ENCODE results near the gene ZBTB17. TPM values are rescaled to one million over a fixed set of nuclear protein-coding genes. Genes with fewer than 3 reads are reported as not detected.
"Not testable (repeated sequence)": the region's sequence is repeated elsewhere in the genome, so short reads cannot be mapped to it uniquely, and the experiment has no call there.

Gene ZBTB17
- total RNA-seq, result 100 to 1,000 TPM in 1 of 4 donors, 10 to 100 TPM in 3; 33.3 to 113 (median 50.5) TPM

- peak; percentile 96 for DNase-seq
- H3K27ac ChIP-seq, result peak within 1 kb of the TSS; percentile 80 to 89 (median 86)
- peak within 1 kb of the TSS; percentile 59 to 95 (median 80) for H3K4me3 ChIP-seq
- H3K27me3 ChIP-seq, result no peaks in the 10 kb centered on the region
- 9 to 55% methylated on average over 5 to 37 of the region's 47 CpGs for WGBS, 2 donors (ENCODE audit: low coverage in 1 of 2)
- TF ChIP-seq POLR2A (IDR thresholded peaks at IDR 0.05), result peak; percentile 81
- TF ChIP-seq POLR2AphosphoS5 (IDR thresholded peaks at IDR 0.05), result peak; percentile 60 to 92 (median 84)
- no peak for TF ChIP-seq EP300 (IDR thresholded peaks at IDR 0.05; ENCODE audit: low read depth)
- TF ChIP-seq, protein P1, sequence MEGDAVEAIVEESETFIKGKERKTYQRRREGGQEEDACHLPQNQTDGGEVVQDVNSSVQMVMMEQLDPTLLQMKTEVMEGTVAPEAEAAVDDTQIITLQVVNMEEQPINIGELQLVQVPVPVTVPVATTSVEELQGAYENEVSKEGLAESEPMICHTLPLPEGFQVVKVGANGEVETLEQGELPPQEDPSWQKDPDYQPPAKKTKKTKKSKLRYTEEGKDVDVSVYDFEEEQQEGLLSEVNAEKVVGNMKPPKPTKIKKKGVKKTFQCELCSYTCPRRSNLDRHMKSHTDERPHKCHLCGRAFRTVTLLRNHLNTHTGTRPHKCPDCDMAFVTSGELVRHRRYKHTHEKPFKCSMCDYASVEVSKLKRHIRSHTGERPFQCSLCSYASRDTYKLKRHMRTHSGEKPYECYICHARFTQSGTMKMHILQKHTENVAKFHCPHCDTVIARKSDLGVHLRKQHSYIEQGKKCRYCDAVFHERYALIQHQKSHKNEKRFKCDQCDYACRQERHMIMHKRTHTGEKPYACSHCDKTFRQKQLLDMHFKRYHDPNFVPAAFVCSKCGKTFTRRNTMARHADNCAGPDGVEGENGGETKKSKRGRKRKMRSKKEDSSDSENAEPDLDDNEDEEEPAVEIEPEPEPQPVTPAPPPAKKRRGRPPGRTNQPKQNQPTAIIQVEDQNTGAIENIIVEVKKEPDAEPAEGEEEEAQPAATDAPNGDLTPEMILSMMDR (IDR thresholded peaks at IDR 0.05), result peak in 1 of 5 experiments; percentile 26
- peaks cover 6 to 17% (median 11%) of the 10 kb centered on the region in 4 donors for H3K4me1 ChIP-seq
- H3K9me3 ChIP-seq, result no peaks in the 10 kb centered on the region
- peaks cover 0 to 12% (median 0%) of the 10 kb centered on the region in 4 donors for H3K36me3 ChIP-seq
- intact Hi-C loops (cut with DNase I; ENCODE audit: low total_unique reads) (no loop called here), in situ Hi-C loops (cut with MboI; ENCODE audit: low pct_ligation_motif_present in 1 of 4, low pct_unique_long_range_greater_than_20kb in 1 of 4, low sequenced_read_pairs in 3 of 4) (loop anchor here in 3 of 4 donors (10.0 to 25.0 kb wide), 2 partner anchors 151 to 164 kb away; partner anchors contain the start of gene UQCRHL (in 2 of the 3))
Observed at GRCh38 chr1:15975805-15976680, at the start of gene ZBTB17. Gene ZBTB17 (minus strand): TSS chr1:15976101. CDS start chr1:15948495, 27,606 bp downstream.

- Histone ChIP-seq H3K4me3 (no peak overlapping the region), H3K9me3 (no peaks in the 10 kb centered on the region), H3K4me1 (peaks cover 15 to 27% (median 24%) of the 10 kb centered on the region in 4 donors), H3K27me3 (peaks cover 17% of the 10 kb centered on the region), H3K27ac (no peak overlapping the region), H3K36me3 (no peaks in the 10 kb centered on the region)
- in situ Hi-C loops (cut with MboI; ENCODE audit: low pct_ligation_motif_present in 1 of 4, low pct_unique_long_range_greater_than_20kb in 1 of 4, low sequenced_read_pairs in 3 of 4) (no loop called here), intact Hi-C loops (cut with DNase I; ENCODE audit: low total_unique reads) (no loop called here)
- WGBS, 2 donors (ENCODE audit: low coverage in 1 of 2), result 60% methylated on average over 7 of the region's 7 CpGs; no CpG with 5 or more reads in 1 of the 2 donors
- TF ChIP-seq POLR2AphosphoS5 (IDR thresholded peaks at IDR 0.05) (no peak), POLR2A (IDR thresholded peaks at IDR 0.05) (no peak), EP300 (IDR thresholded peaks at IDR 0.05; ENCODE audit: low read depth) (no peak)
- TF ChIP-seq, protein P1 (IDR thresholded peaks at IDR 0.05), result no peak
- DNase-seq, result no peak
Observed at GRCh38 chr1:16023050-16023653, 47.3 kb upstream of the ZBTB17 start.

DNA sequence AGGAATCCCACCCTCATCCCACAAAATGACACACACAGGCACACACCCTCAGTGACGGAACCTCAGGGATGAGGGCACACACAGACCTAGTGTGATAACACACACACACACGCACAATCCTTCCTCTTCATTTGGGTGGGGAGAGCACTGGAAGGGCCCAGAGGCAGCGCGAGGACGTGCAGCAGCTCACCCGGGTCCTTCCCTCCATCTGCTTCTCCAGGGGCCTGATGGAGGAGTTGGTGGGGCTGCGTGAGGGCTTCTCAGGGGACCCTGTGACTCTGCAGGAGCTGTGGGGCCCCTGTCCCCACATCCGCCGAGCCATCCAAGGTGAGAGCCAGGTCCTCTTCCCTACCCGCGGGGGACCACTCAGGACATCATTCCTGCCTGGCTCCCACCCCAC lies 46.5 kb upstream of the ZBTB17 start:
- H3K9me3 ChIP-seq, result no peaks in the 10 kb centered on the region
- no peak overlapping the region for H3K27ac ChIP-seq
- TF ChIP-seq, protein P1 (IDR thresholded peaks at IDR 0.05), result no peak
- no peak for TF ChIP-seq EP300 (IDR thresholded peaks at IDR 0.05; ENCODE audit: low read depth)
- TF ChIP-seq POLR2A (IDR thresholded peaks at IDR 0.05), result no peak
- TF ChIP-seq POLR2AphosphoS5 (IDR thresholded peaks at IDR 0.05), result no peak
- intact Hi-C loops (cut with DNase I; ENCODE audit: low total_unique reads) (no loop called here), in situ Hi-C loops (cut with MboI; ENCODE audit: low pct_ligation_motif_present in 1 of 4, low pct_unique_long_range_greater_than_20kb in 1 of 4, low sequenced_read_pairs in 3 of 4) (no loop called here)
- H3K4me3 ChIP-seq, result no peak overlapping the region
- H3K27me3 ChIP-seq, result peaks cover 12% of the 10 kb centered on the region
- WGBS, 2 donors (ENCODE audit: low coverage in 1 of 2), result 80% methylated on average over 9 of the region's 11 CpGs; no CpG with 5 or more reads in 1 of the 2 donors
- H3K4me1 ChIP-seq, result peaks cover 16 to 28% (median 25%) of the 10 kb centered on the region in 4 donors
- no peaks in the 10 kb centered on the region for H3K36me3 ChIP-seq
- no peak for DNase-seq

GRCh38 chr1:16021681-16022080 lies 45.8 kb upstream of the ZBTB17 start, which contains the start of gene CLCNKA:
Gene CLCNKA (plus strand): TSS chr1:16022036. CDS start chr1:16022620, 584 bp downstream.
- Histone ChIP-seq H3K27me3 (peaks cover 5% of the 10 kb centered on the region), H3K4me3 (no peak within 1 kb of the TSS), H3K36me3 (no peaks in the 10 kb centered on the region), H3K4me1 (peaks cover 8 to 21% (median 18%) of the 10 kb centered on the region in 4 donors), H3K9me3 (no peaks in the 10 kb centered on the region), H3K27ac (peak within 1 kb of the TSS in 2 of 4 donors; percentile 14 to 32)
- intact Hi-C loops (cut with DNase I; ENCODE audit: low total_unique reads) (no loop called here), in situ Hi-C loops (cut with MboI; ENCODE audit: low pct_ligation_motif_present in 1 of 4, low pct_unique_long_range_greater_than_20kb in 1 of 4, low sequenced_read_pairs in 3 of 4) (no loop called here)
- DNase-seq, result no peak
- no peak for TF ChIP-seq POLR2A (IDR thresholded peaks at IDR 0.05)
- TF ChIP-seq, protein P1 (IDR thresholded peaks at IDR 0.05), result no peak
- no peak for TF ChIP-seq EP300 (IDR thresholded peaks at IDR 0.05; ENCODE audit: low read depth)
- no peak for TF ChIP-seq POLR2AphosphoS5 (IDR thresholded peaks at IDR 0.05)
- WGBS, 2 donors (ENCODE audit: low coverage in 1 of 2), result 39% methylated on average over 6 of the region's 6 CpGs; no CpG with 5 or more reads in 1 of the 2 donors

DNA sequence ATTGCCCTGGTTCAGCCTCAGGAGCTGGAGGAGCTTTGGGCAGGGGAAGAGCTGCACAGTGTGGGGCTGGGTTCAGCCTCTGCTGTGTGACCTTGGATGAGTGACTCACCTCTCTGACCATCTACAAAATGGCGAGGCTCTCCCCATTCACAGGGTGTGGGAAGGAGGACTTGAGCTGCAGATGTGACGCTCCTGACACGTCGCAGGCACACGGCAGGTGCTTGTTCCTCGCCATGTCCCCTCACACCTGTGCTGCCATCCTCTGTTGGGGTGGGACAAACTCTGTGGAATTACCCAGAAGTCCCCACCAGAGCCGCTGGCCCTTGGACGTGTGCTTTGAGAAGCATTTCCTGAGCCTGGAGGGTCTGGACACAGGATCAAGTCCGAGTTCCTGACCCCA lies 45.0 kb upstream of the ZBTB17 start:
- intact Hi-C loops (cut with DNase I; ENCODE audit: low total_unique reads); H3K9me3 ChIP-seq; H3K27me3 ChIP-seq; H3K36me3 ChIP-seq; DNase-seq; H3K4me3 ChIP-seq; in situ Hi-C loops (cut with MboI; ENCODE audit: low pct_ligation_motif_present in 1 of 4, low pct_unique_long_range_greater_than_20kb in 1 of 4, low sequenced_read_pairs in 3 of 4): not testable (repeated sequence)
- WGBS, 2 donors (ENCODE audit: low coverage in 1 of 2), result 78% methylated on average over 6 of the region's 9 CpGs; no CpG with 5 or more reads in 1 of the 2 donors
- Histone ChIP-seq H3K27ac (peak overlapping the region in 2 of 4 donors; percentile 90 to 92), H3K4me1 (peaks cover 8 to 20% (median 16%) of the 10 kb centered on the region in 4 donors)

Data from transverse colon (tissue), 4 donors.